HCT116 (cell line): ENCODE results near the gene WDR43.

Source experiments
- CEBPB ChIP-seq: IDR thresholded peaks from 2 replicates; pipeline ENCODE4 v1.6.1; 2012; ENCODE audit warnings: low read depth
- CTCF ChIP-seq, 3 experiments: fragments of 200-600 bp in 1 of 3; sonication (generic) in 1 of 3; IDR thresholded peaks in 2 of 3; conservative IDR thresholded peaks in 1 of 3; 2 replicates each; pipeline ENCODE4 v1.5.1; 2012 to 2017; ENCODE audit warnings: low read depth in 2 of 3, low read length in 2 of 3, antibody characterized with exemption in 1 of 3, borderline replicate concordance in 1 of 3, control low read depth in 1 of 3, mild to moderate bottlenecking in 1 of 3, mixed read lengths in 1 of 3, mixed run types in 1 of 3, moderate library complexity in 1 of 3; ENCODE audit not compliant: insufficient read depth in 1 of 3
- EGR1 ChIP-seq: IDR thresholded peaks from 2 replicates; pipeline ENCODE4 v1.6.1; 2012; ENCODE audit warnings: low read depth
- ELF1 ChIP-seq: IDR thresholded peaks from 2 replicates; pipeline ENCODE4 v1.6.1; 2012; ENCODE audit warnings: low read depth, borderline replicate concordance
- EZH2 ChIP-seq: fragments of 200-600 bp; sonication (generic); IDR thresholded peaks from 2 replicates; pipeline ENCODE4 v1.6.1; 2017; ENCODE audit warnings: antibody characterized with exemption, mixed run types
- JUND ChIP-seq: IDR thresholded peaks from 2 replicates; pipeline ENCODE4 v1.6.1; 2012
- POLR2AphosphoS5 ChIP-seq: IDR thresholded peaks from 2 replicates; pipeline ENCODE4 v1.6.1; 2011; ENCODE audit warnings: mild to moderate bottlenecking, low read depth, low read length, moderate library complexity
- SIN3A ChIP-seq: IDR thresholded peaks from 2 replicates; pipeline ENCODE4 v1.6.1; 2012; ENCODE audit warnings: low read depth
- SRF ChIP-seq: IDR thresholded peaks from 2 replicates; pipeline ENCODE4 v1.6.1; 2012; ENCODE audit warnings: low read depth
- ZBTB33 ChIP-seq: IDR thresholded peaks from 2 replicates; pipeline ENCODE4 v1.6.1; 2011; ENCODE audit warnings: mild to moderate bottlenecking, low read length, moderate library complexity; ENCODE audit not compliant: insufficient replicate concordance; ENCODE audit errors: extremely low read depth
- TF ChIP-seq, protein P1 (sequence below): IDR thresholded peaks from 2 replicates; pipeline ENCODE4 v1.6.1; 2012; ENCODE audit warnings: low read depth

GRCh38 chr2:28944535-28945248, 50.2 kb downstream of the WDR43 start:
- TF ChIP-seq POLR2AphosphoS5 (no peak), ELF1 (no peak), EGR1 (no peak), CTCF (IDR thresholded peaks at IDR 0.05 in 2 of 3, conservative IDR thresholded peaks at IDR 0.05 in 1 of 3; ENCODE audit: borderline replicate concordance in 1 of 3, insufficient read depth in 1 of 3, low read depth in 2 of 3, low read length in 2 of 3) (no peak), EZH2 (no peak), SIN3A (no peak), CEBPB (no peak), SRF (no peak), ZBTB33 (no peak), JUND (no peak)
- TF ChIP-seq, protein P1, sequence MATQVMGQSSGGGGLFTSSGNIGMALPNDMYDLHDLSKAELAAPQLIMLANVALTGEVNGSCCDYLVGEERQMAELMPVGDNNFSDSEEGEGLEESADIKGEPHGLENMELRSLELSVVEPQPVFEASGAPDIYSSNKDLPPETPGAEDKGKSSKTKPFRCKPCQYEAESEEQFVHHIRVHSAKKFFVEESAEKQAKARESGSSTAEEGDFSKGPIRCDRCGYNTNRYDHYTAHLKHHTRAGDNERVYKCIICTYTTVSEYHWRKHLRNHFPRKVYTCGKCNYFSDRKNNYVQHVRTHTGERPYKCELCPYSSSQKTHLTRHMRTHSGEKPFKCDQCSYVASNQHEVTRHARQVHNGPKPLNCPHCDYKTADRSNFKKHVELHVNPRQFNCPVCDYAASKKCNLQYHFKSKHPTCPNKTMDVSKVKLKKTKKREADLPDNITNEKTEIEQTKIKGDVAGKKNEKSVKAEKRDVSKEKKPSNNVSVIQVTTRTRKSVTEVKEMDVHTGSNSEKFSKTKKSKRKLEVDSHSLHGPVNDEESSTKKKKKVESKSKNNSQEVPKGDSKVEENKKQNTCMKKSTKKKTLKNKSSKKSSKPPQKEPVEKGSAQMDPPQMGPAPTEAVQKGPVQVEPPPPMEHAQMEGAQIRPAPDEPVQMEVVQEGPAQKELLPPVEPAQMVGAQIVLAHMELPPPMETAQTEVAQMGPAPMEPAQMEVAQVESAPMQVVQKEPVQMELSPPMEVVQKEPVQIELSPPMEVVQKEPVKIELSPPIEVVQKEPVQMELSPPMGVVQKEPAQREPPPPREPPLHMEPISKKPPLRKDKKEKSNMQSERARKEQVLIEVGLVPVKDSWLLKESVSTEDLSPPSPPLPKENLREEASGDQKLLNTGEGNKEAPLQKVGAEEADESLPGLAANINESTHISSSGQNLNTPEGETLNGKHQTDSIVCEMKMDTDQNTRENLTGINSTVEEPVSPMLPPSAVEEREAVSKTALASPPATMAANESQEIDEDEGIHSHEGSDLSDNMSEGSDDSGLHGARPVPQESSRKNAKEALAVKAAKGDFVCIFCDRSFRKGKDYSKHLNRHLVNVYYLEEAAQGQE: no peak
